ENCODE results near the gene UBE2I. TPM values are rescaled to one million over a fixed set of nuclear protein-coding genes. Genes with fewer than 3 reads are reported as not detected.
A peak's percentile ranks its signal among the peaks of the same experiment; 100 is the strongest.

Gene UBE2I
- total and polyA plus RNA-seq, 2 of the 4 experiments (the other 2 are of a cell fraction): 30.8 to 140 TPM

DNA sequence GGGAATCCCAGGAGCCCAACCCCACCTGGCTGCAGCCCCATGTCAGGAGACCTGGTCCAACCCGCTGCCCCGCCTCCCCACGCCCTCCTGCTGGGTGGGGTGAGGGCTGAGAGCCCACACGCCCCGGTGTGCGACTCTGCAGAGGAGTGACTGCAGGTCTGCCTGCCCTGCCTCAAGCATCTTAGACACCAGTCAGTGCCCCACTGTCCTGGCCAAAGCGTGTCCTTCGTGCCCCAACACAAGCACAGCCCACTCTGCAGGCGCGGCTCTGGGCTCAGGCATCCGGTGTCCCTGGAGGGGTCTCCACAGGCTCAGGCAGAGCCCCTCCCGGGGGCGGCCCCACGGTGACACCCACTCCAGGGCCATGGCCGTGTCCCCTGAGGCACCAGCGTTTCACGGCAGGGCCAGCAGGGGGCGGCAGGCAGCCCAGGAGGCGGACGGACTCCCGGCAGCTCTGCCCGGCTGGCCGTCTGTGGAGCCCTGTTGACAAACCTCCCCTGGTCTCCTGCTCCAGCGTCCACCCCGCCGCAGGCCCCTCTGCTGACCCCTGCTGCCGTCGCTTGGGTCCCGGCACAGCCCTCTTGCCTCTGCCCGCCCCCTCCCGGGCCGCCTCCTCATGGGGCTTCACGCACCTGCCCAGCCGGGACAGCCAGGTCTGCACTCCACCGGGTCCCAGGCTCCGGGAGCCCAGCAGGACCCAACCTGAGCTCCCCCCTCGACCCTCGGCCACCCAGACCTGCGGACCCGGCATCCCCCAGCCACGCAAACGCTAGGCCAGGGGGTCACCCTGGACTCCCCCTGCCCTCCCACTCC is 8.6 kb upstream of the UBE2I start:
- H3K4me2 ChIP-seq (ENCODE audit: low read depth, low read length): no peak overlapping the region
- peak overlapping the region; percentile 91 for H2AFZ ChIP-seq (replicated peaks; ENCODE audit: low read length, poor library complexity)
- POLR2A ChIA-PET (ENCODE audit: unreplicated experiment): no interaction called here

More for the DNA sequence above, 8.6 kb upstream of the UBE2I start:
- dilution Hi-C loops (cut with HindIII; ENCODE audit: low sequenced_read_pairs, unreplicated experiment) (no loop called here), intact Hi-C loops (cut with micrococcal nuclease) (no loop called here), in situ Hi-C loops (cut with MboI; ENCODE audit: low sequenced_read_pairs) (no loop called here)
- H3K9ac ChIP-seq (ENCODE audit: low read depth, low read length): no peak overlapping the region
- no peak overlapping the region for H2BK5ac ChIP-seq (ENCODE audit: low read depth, low read length, poor library complexity, severe bottlenecking)
- WGBS, 2 experiments (ENCODE audit: extremely low coverage in 2 of 2, insufficient read length in 1 of 2): 6% methylated on average over 23 of the region's 42 CpGs; no CpG with 5 or more reads in 1 of the 2 experiments
- H4K91ac ChIP-seq (ENCODE audit: insufficient read depth, low read depth, low read length): no peak overlapping the region
- no peak overlapping the region for H3K4me3 ChIP-seq (ENCODE audit: insufficient read depth, low read depth, low read length)
- TF ChIP-seq BHLHE40 (IDR thresholded peaks at IDR 0.05; ENCODE audit: low read depth, low read length) (no peak), RAD21 (IDR thresholded peaks at IDR 0.05; ENCODE audit: low read length) (peak; percentile 50), RCOR1 (IDR thresholded peaks at IDR 0.05; ENCODE audit: insufficient replicate concordance, low read length) (no peak), FOS (IDR thresholded peaks at IDR 0.05; ENCODE audit: low read depth, low read length) (no peak), SMC3 (IDR thresholded peaks at IDR 0.05; ENCODE audit: low read depth, low read length) (peak; percentile 51), ELK1 (IDR thresholded peaks at IDR 0.05; ENCODE audit: borderline replicate concordance, low read depth, low read length) (no peak), MXI1 (IDR thresholded peaks at IDR 0.05; ENCODE audit: borderline replicate concordance, low read depth, low read length) (no peak), MAZ (IDR thresholded peaks at IDR 0.05; ENCODE audit: borderline replicate concordance, low read depth, low read length) (peak; percentile 42; the same call in 1 of the 2 replicates)
- TF ChIP-seq, protein P1, sequence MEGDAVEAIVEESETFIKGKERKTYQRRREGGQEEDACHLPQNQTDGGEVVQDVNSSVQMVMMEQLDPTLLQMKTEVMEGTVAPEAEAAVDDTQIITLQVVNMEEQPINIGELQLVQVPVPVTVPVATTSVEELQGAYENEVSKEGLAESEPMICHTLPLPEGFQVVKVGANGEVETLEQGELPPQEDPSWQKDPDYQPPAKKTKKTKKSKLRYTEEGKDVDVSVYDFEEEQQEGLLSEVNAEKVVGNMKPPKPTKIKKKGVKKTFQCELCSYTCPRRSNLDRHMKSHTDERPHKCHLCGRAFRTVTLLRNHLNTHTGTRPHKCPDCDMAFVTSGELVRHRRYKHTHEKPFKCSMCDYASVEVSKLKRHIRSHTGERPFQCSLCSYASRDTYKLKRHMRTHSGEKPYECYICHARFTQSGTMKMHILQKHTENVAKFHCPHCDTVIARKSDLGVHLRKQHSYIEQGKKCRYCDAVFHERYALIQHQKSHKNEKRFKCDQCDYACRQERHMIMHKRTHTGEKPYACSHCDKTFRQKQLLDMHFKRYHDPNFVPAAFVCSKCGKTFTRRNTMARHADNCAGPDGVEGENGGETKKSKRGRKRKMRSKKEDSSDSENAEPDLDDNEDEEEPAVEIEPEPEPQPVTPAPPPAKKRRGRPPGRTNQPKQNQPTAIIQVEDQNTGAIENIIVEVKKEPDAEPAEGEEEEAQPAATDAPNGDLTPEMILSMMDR (conservative IDR thresholded peaks at IDR 0.05; ENCODE audit: low read depth, low read length): peak; percentile 76
- TF ChIP-seq, protein P2, sequence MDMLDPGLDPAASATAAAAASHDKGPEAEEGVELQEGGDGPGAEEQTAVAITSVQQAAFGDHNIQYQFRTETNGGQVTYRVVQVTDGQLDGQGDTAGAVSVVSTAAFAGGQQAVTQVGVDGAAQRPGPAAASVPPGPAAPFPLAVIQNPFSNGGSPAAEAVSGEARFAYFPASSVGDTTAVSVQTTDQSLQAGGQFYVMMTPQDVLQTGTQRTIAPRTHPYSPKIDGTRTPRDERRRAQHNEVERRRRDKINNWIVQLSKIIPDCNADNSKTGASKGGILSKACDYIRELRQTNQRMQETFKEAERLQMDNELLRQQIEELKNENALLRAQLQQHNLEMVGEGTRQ (IDR thresholded peaks at IDR 0.05; ENCODE audit: low read depth, low read length): no peak
- DNase-seq (peak; percentile 22), ATAC-seq (ENCODE audit: low read depth) (peak; percentile 97)
- H2AK9ac ChIP-seq (replicated peaks; ENCODE audit: low read depth, low read length, poor library complexity): peak overlapping the region; percentile 42
- peaks cover 11% of the 10 kb centered on the region for H3K27me3 ChIP-seq (ENCODE audit: control insufficient read depth, insufficient read depth, low read length)
- no peak overlapping the region for H3K14ac ChIP-seq (replicated peaks; ENCODE audit: low read depth, low read length)
- no peaks in the 10 kb centered on the region for H3K79me1 ChIP-seq (ENCODE audit: low read depth in 1 of 2, low read length in 2 of 2)
- H3K9me1 ChIP-seq (ENCODE audit: insufficient read depth, low read length): peaks cover 3% of the 10 kb centered on the region; the same call in 1 of the 2 replicates
- H3K23ac ChIP-seq (ENCODE audit: low read depth, low read length): no peak overlapping the region
- no peak overlapping the region for H4K8ac ChIP-seq (ENCODE audit: low read depth in 2 of 2, low read length in 2 of 2)
- H3K9me3 ChIP-seq (ENCODE audit: control insufficient read depth, insufficient read depth, low read length): no peaks in the 10 kb centered on the region
- H3K4me1 ChIP-seq (ENCODE audit: control insufficient read depth, insufficient read depth, low read length): peaks cover 5% of the 10 kb centered on the region; the same call in 1 of the 2 replicates
- BruUV-seq (replicated peaks): no TSS peak
- H2BK15ac ChIP-seq (ENCODE audit: low read depth, low read length): no peak overlapping the region
- H4K20me1 ChIP-seq (ENCODE audit: insufficient read depth, low read length): no peaks in the 10 kb centered on the region
- no peak overlapping the region for H3K27ac ChIP-seq (ENCODE audit: insufficient read depth, low read length)
- no peak overlapping the region for H3K18ac ChIP-seq (ENCODE audit: low read depth, low read length)
- no peaks in the 10 kb centered on the region for H3K36me3 ChIP-seq (ENCODE audit: control insufficient read depth, insufficient read depth, low read length)
- no peak overlapping the region for H3K56ac ChIP-seq (ENCODE audit: extremely low read depth, insufficient read depth, low read length)
- H4K5ac ChIP-seq (ENCODE audit: low read depth, low read length): no peak overlapping the region
- no peak overlapping the region for H3K4ac ChIP-seq (ENCODE audit: low read depth, low read length)
- no peak overlapping the region for H2AK5ac ChIP-seq (ENCODE audit: low read depth, low read length)
- CTCF ChIA-PET: no interaction called here
- no peak overlapping the region for H2BK20ac ChIP-seq (ENCODE audit: low read depth, low read length)
- H2BK120ac ChIP-seq (ENCODE audit: low read depth, low read length): no peak overlapping the region
